PC-3 (cell line): ENCODE data around the gene SLC27A5. TPM values are rescaled to one million over a fixed set of nuclear protein-coding genes. Genes with fewer than 3 reads are reported as not detected.
"Not testable (repeated sequence)": the region's sequence is repeated elsewhere in the genome, so short reads cannot be mapped to it uniquely, and the experiment has no call there.

Experiments used
- ATAC-seq: fragments of 200-7000 bp; cut with Tn5 transposase; 2 replicates; pipeline ENCODE4 v1.9.1; 2020; ENCODE audit warnings: mild to moderate bottlenecking, moderate library complexity
- BruUV-seq: library from RNA; stranded (reverse); fragments of 400-500 nt; replicated peaks from 2 replicates; lab custom pipeline; 2021; lab: Mats Ljungman, UMichigan
- CTCF ChIA-PET: fragments of 300-600 bp; sonication (Branson Sonifier 250); formaldehyde crosslinking; loops from one replicate; lab custom pipeline; 2022; ENCODE audit warnings: antibody characterized with exemption; lab: Charles Lee
- POLR2A ChIA-PET: fragments of 300-600 bp; sonication (Branson Sonifier 250); formaldehyde crosslinking; loops from one replicate; lab custom pipeline; 2022; ENCODE audit warnings: antibody characterized with exemption; ENCODE audit not compliant: unreplicated experiment; lab: Charles Lee
- DNase-seq: peaks from one replicate; pipeline ENCODE4 v3.0.0-alpha.2; 2015
- H2AFZ ChIP-seq: fragments of 300-600 bp; sonication (generic); 2 replicates; pipeline ENCODE4 v1.6.0; 2016; ENCODE audit warnings: antibody characterized with exemption, low read length
- H3F3A ChIP-seq: fragments of 300-600 bp; sonication (generic); one replicate; pipeline ENCODE4 v1.6.0; 2017; ENCODE audit warnings: antibody characterized with exemption, low read length, control low read depth, mild to moderate bottlenecking; ENCODE audit not compliant: unreplicated experiment
- H3K27ac ChIP-seq: fragments of 300-600 bp; sonication (generic); 2 replicates; pipeline ENCODE4 v1.5.1; 2016; ENCODE audit warnings: mild to moderate bottlenecking, low read length
- H3K27me3 ChIP-seq: fragments of 300-600 bp; sonication (generic); 2 replicates; pipeline ENCODE4 v1.6.1; 2016; ENCODE audit warnings: low read length, mixed read lengths
- H3K36me3 ChIP-seq: fragments of 300-600 bp; sonication (generic); 2 replicates; pipeline ENCODE4 v1.6.1; 2016; ENCODE audit warnings: low read depth, mixed run types, low read length, mixed read lengths
- H3K4me1 ChIP-seq: fragments of 300-600 bp; sonication (generic); 2 replicates; pipeline ENCODE4 v1.5.1; 2016; ENCODE audit warnings: low read length; ENCODE audit not compliant: insufficient read depth
- H3K4me2 ChIP-seq: fragments of 300-600 bp; sonication (generic); 2 replicates; pipeline ENCODE4 v1.6.0; 2016; ENCODE audit warnings: low read length
- H3K4me3 ChIP-seq: fragments of 300-600 bp; sonication (generic); 2 replicates; pipeline ENCODE4 v1.5.1; 2016; ENCODE audit warnings: mild to moderate bottlenecking, low read length, mixed read lengths
- H3K79me2 ChIP-seq: fragments of 300-600 bp; sonication (generic); 2 replicates; pipeline ENCODE4 v1.6.1; 2017; ENCODE audit warnings: low read length, mixed read lengths
- H3K9ac ChIP-seq: fragments of 300-600 bp; sonication (generic); 2 replicates; pipeline ENCODE4 v1.6.0; 2016; ENCODE audit warnings: mild to moderate bottlenecking, low read length
- H3K9me2 ChIP-seq: fragments of 300-600 bp; sonication (generic); replicated peaks from 2 replicates; pipeline ENCODE4 v1.6.1; 2016; ENCODE audit warnings: mixed run types, low read length, mixed read lengths
- H3K9me3 ChIP-seq: fragments of 300-600 bp; sonication (generic); 2 replicates; pipeline ENCODE4 v1.6.1; 2016; ENCODE audit warnings: low read length, mixed read lengths
- H4K20me1 ChIP-seq: fragments of 300-600 bp; sonication (generic); 2 replicates; pipeline ENCODE4 v1.6.1; 2016; ENCODE audit warnings: low read length, mixed read lengths
- CTCF ChIP-seq: fragments of 300-600 bp; sonication (generic); conservative IDR thresholded peaks from 2 replicates; pipeline ENCODE4 v1.5.1; 2017; ENCODE audit warnings: antibody characterized with exemption, low read depth, mild to moderate bottlenecking, low read length
- EZH2 ChIP-seq: fragments of 300-600 bp; sonication (generic); IDR thresholded peaks from one replicate; pipeline ENCODE4 v1.6.1; 2017; ENCODE audit warnings: antibody characterized with exemption, mild to moderate bottlenecking, low read length; ENCODE audit not compliant: unreplicated experiment
- EZH2phosphoT487 ChIP-seq: fragments of 300-600 bp; sonication (generic); IDR thresholded peaks from 2 replicates; pipeline ENCODE4 v1.6.1; 2018; ENCODE audit warnings: mild to moderate bottlenecking, antibody characterized with exemption, low read length, borderline replicate concordance
- intact Hi-C: fragments of 100-400 bp; cut with micrococcal nuclease; formaldehyde crosslinking; loops from 2 replicates; pipeline ENCODE4 v1.9.0; 2023
- total RNA-seq: library from RNA; depleted of rRNA; stranded (reverse); fragments of >200 nt; gene quantifications from 2 replicates; pipeline ENCODE4 v1.2.3, GENCODE V29; 2014

The SLC27A5 gene
- total RNA-seq, 1 experiment from 2014 or later = 56.2 TPM

DNA sequence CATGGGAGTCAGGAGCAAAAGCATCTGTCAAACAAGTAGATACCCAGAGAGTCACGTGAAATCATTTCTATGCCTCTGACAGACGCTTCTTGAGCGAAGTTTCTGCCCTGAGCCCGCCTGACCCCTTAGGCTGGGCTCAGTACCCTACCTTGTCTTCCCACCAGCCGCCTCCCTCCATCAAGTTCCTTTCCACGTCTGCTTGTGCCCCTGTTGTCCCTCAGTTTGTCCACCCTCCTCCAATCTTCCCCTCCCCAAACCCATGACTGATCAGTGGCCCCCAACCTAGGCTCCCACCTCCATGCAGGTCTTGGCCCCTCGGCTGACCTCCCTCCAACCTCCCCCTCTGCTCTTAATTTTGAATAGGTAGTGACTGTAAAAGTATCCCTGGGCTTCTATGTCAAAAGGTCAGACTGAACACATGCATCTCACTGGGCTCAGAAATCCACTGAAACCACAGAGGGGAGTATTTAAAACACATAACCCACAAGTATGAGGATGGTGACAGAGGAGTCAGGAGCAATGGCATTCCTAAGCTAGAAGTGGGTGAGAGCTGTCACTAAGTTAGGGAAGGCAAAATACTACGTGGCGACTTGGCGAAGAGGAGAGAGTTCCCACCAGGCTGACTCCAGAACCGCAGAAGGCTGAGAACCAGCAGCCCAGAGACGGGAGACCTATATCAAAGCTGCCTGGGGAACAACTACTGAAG is 37.3 kb downstream of the SLC27A5 start:
- Histone ChIP-seq H3K79me2 (peaks cover 2% of the 10 kb centered on the region), H3K4me1 (peaks cover 20% of the 10 kb centered on the region), H3K27ac (no peak overlapping the region), H2AFZ (no peak overlapping the region), H3K4me3 (no peak overlapping the region), H3K9me3 (no peaks in the 10 kb centered on the region), H3K4me2 (peak overlapping the region; percentile 93), H3K9ac (no peak overlapping the region), H3K36me3 (0 out of 2 replicates have a peak, but pooled peaks cover 2% of the 10 kb centered on the region), H4K20me1 (no peaks in the 10 kb centered on the region), H3F3A (no peaks in the 10 kb centered on the region), H3K27me3 (no peaks in the 10 kb centered on the region), H3K9me2 (no peaks in the 10 kb centered on the region)
- ChIA-PET POLR2A (no interaction called here), CTCF (no interaction called here)
- no peak for DNase-seq
- no peak for ATAC-seq
- intact Hi-C loops = no loop called here
- no TSS peak for BruUV-seq
- TF ChIP-seq EZH2phosphoT487 (no peak), CTCF (no peak), EZH2 (no peak)

DNA sequence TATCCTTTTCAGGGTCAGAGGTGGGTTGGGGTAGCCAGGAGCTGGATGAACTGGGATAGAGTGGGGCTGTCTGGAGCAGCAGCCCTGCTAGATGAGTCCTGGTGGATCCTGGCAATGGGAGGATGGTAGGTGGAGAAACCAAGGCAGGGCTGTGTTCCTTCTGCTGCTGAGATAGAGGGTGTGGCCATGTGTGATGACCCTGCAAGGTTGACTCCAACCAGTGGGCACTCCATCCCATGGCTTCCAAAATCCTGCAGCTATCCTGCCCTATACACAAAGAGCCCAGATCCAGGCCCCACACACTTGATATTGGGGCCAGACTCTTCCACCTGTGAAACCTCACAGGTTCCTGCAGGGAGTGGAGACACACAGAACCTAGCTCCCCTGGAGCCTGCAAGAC is 38.0 kb downstream of the SLC27A5 start:
- peaks cover 20% of the 10 kb centered on the region for H3K4me1 ChIP-seq
- no peaks in the 10 kb centered on the region for H4K20me1 ChIP-seq
- intact Hi-C loops = no loop called here
- no peaks in the 10 kb centered on the region for H3K9me3 ChIP-seq
- no peaks in the 10 kb centered on the region for H3K27me3 ChIP-seq
- CTCF ChIA-PET = no interaction called here
- no peak overlapping the region for H3K4me3 ChIP-seq
- TF ChIP-seq EZH2phosphoT487 (no peak), CTCF (no peak), EZH2 (no peak)
- H3K4me2 ChIP-seq = no peak overlapping the region
- no peak for DNase-seq
- no peak overlapping the region for H2AFZ ChIP-seq
- no peak overlapping the region for H3K9ac ChIP-seq
- H3F3A ChIP-seq = no peaks in the 10 kb centered on the region
- H3K79me2 ChIP-seq = peaks cover 8% of the 10 kb centered on the region
- POLR2A ChIA-PET = no interaction called here
- H3K36me3 ChIP-seq = 0 out of 2 replicates have a peak, but pooled peaks cover 6% of the 10 kb centered on the region
- BruUV-seq = no TSS peak
- no peaks in the 10 kb centered on the region for H3K9me2 ChIP-seq
- ATAC-seq = no peak
- no peak overlapping the region for H3K27ac ChIP-seq

GRCh38 chr19:58471736-58472135 is 40.1 kb downstream of the SLC27A5 start:
- no peak overlapping the region for H3K27ac ChIP-seq
- H2AFZ ChIP-seq = no peak overlapping the region
- no peaks in the 10 kb centered on the region for H3K9me3 ChIP-seq
- H3K9me2 ChIP-seq = no peaks in the 10 kb centered on the region
- ATAC-seq (no peak), DNase-seq (no peak)
- no peaks in the 10 kb centered on the region for H3K27me3 ChIP-seq
- H3K79me2 ChIP-seq = peaks cover 26% of the 10 kb centered on the region
- no TSS peak for BruUV-seq
- no peak overlapping the region for H3K4me2 ChIP-seq
- CTCF ChIA-PET = no interaction called here
- H3K4me1 ChIP-seq = peaks cover 23% of the 10 kb centered on the region
- H4K20me1 ChIP-seq = no peaks in the 10 kb centered on the region
- TF ChIP-seq EZH2phosphoT487 (no peak), CTCF (no peak), EZH2 (no peak)
- intact Hi-C loops = no loop called here
- POLR2A ChIA-PET = no interaction called here
- H3K36me3 ChIP-seq = 0 out of 2 replicates have a peak, but pooled peaks cover 6% of the 10 kb centered on the region
- H3F3A ChIP-seq = no peaks in the 10 kb centered on the region
- no peak overlapping the region for H3K9ac ChIP-seq
- no peak overlapping the region for H3K4me3 ChIP-seq

GRCh38 chr19:58470837-58471543 is 40.8 kb downstream of the SLC27A5 start:
- BruUV-seq, CTCF ChIA-PET, intact Hi-C loops, H3K27ac ChIP-seq, H3F3A ChIP-seq, H3K9me3 ChIP-seq, H3K9me2 ChIP-seq, H4K20me1 ChIP-seq, H3K36me3 ChIP-seq, ATAC-seq, H2AFZ ChIP-seq, DNase-seq, POLR2A ChIA-PET, H3K9ac ChIP-seq, H3K4me3 ChIP-seq, H3K27me3 ChIP-seq, H3K4me2 ChIP-seq: not testable (repeated sequence)
- Histone ChIP-seq H3K79me2 (peaks cover 26% of the 10 kb centered on the region), H3K4me1 (peaks cover 22% of the 10 kb centered on the region)
